Progenitor cell of endocrine pancreas (in vitro differentiated cells): ENCODE measurements around the gene SOX5. TPM values are rescaled to one million over a fixed set of nuclear protein-coding genes. Genes with fewer than 3 reads are reported as not detected.
"Not testable (repeated sequence)": the region's sequence is repeated elsewhere in the genome, so short reads cannot be mapped to it uniquely, and the experiment has no call there.

Source experiments
- DNase-seq: peaks from one replicate; pipeline ENCODE4 v3.0.0; 2021; ENCODE audit warnings: low spot score; ENCODE audit not compliant: unreplicated experiment
- H3K27ac Mint-ChIP-seq: 2 replicates; pipeline ENCODE4 v1.8.0; 2021; ENCODE audit warnings: mild to moderate bottlenecking, moderate library complexity, mixed read lengths
- H3K27me3 Mint-ChIP-seq: 2 replicates; pipeline ENCODE4 v1.8.0; 2021; ENCODE audit warnings: mixed read lengths
- H3K36me3 Mint-ChIP-seq: 2 replicates; pipeline ENCODE4 v1.8.0; 2022; ENCODE audit warnings: mixed read lengths; ENCODE audit not compliant: insufficient read depth
- H3K4me1 Mint-ChIP-seq: 2 replicates; pipeline ENCODE4 v1.8.0; 2021; ENCODE audit warnings: low read depth, mixed read lengths
- H3K4me3 Mint-ChIP-seq: 2 replicates; pipeline ENCODE4 v1.8.0; 2021; ENCODE audit warnings: low read depth, mild to moderate bottlenecking, moderate library complexity, mixed read lengths
- H3K9me3 Mint-ChIP-seq: 2 replicates; pipeline ENCODE4 v1.8.0; 2021; ENCODE audit warnings: low read depth, mixed read lengths
- total RNA-seq: library from RNA; stranded (reverse); gene quantifications from 2 replicates; pipeline ENCODE4 v1.2.1, GENCODE V29; 2021
- TF ChIP-seq, protein P1 (sequence below): fragments of 200-600 bp; sonication (generic); IDR thresholded peaks from one replicate; pipeline ENCODE4 v1.5.0; 2021; ENCODE audit warnings: antibody characterized with exemption, mild to moderate bottlenecking; ENCODE audit not compliant: unreplicated experiment

SOX5 gene
- total RNA-seq, 1 donor from 2014 or later: 56.9 TPM

GRCh38 chr12:23888396-23889068, 60.9 kb downstream of the SOX5 start:
- no peaks in the 10 kb centered on the region for H3K27me3 Mint-ChIP-seq
- peaks cover 26% of the 10 kb centered on the region for H3K4me1 Mint-ChIP-seq
- H3K9me3 Mint-ChIP-seq: peaks cover 2% of the 10 kb centered on the region
- peaks cover 14% of the 10 kb centered on the region for H3K36me3 Mint-ChIP-seq
- H3K27ac Mint-ChIP-seq: peak overlapping the region; percentile 11
- H3K4me3 Mint-ChIP-seq: no peak overlapping the region
- TF ChIP-seq, protein P1, sequence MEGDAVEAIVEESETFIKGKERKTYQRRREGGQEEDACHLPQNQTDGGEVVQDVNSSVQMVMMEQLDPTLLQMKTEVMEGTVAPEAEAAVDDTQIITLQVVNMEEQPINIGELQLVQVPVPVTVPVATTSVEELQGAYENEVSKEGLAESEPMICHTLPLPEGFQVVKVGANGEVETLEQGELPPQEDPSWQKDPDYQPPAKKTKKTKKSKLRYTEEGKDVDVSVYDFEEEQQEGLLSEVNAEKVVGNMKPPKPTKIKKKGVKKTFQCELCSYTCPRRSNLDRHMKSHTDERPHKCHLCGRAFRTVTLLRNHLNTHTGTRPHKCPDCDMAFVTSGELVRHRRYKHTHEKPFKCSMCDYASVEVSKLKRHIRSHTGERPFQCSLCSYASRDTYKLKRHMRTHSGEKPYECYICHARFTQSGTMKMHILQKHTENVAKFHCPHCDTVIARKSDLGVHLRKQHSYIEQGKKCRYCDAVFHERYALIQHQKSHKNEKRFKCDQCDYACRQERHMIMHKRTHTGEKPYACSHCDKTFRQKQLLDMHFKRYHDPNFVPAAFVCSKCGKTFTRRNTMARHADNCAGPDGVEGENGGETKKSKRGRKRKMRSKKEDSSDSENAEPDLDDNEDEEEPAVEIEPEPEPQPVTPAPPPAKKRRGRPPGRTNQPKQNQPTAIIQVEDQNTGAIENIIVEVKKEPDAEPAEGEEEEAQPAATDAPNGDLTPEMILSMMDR: no peak
- no peak for DNase-seq

DNA sequence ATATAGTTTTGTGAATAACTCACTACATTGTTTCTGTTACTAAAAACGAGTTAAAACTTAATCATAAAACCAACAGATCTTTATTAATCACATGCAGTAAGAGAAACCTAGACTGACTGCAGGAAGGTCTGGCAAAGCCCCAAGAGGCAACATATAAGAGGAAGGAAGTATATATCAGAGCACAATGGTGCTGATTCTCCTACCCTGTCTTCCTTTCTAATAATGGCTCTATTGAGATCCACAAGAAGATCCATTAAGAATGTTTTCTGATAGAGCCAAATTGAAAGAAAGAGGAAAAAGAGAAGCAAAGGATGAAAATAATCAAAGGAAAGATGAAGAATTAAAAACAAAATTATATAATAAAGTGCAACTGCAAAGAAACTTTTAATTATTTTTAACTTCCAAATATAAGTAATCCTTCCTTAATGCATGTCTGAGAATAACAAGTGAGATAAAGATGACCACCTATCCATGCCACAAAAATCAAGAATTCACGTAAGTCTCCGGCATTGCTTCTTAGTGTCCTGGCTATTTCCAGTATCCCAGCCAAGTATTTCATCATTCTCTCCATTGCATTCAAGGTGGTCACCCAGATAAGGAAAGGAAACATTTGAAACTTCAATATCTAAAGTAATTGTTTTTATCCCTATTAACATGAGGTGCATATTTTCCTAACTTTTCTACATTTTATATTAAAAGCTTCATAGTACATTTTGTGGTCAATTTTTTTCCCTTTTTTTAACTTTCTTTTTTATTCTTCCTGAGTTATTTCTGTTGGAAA, 62.2 kb downstream of the SOX5 start:
- Mint-ChIP-seq H3K4me3 (no peak overlapping the region), H3K36me3 (peaks cover 11% of the 10 kb centered on the region), H3K4me1 (peaks cover 26% of the 10 kb centered on the region), H3K27ac (no peak overlapping the region), H3K9me3 (no peaks in the 10 kb centered on the region), H3K27me3 (no peaks in the 10 kb centered on the region)
- TF ChIP-seq, protein P1: no peak
- no peak for DNase-seq

GRCh38 chr12:23885394-23885793, 64.1 kb downstream of the SOX5 start:
- TF ChIP-seq, protein P1: no peak
- H3K4me3 Mint-ChIP-seq: no peak overlapping the region
- H3K9me3 Mint-ChIP-seq: no peaks in the 10 kb centered on the region
- no peak for DNase-seq
- peaks cover 26% of the 10 kb centered on the region for H3K4me1 Mint-ChIP-seq
- H3K27ac Mint-ChIP-seq: no peak overlapping the region
- no peaks in the 10 kb centered on the region for H3K27me3 Mint-ChIP-seq
- peaks cover 5% of the 10 kb centered on the region for H3K36me3 Mint-ChIP-seq

DNA sequence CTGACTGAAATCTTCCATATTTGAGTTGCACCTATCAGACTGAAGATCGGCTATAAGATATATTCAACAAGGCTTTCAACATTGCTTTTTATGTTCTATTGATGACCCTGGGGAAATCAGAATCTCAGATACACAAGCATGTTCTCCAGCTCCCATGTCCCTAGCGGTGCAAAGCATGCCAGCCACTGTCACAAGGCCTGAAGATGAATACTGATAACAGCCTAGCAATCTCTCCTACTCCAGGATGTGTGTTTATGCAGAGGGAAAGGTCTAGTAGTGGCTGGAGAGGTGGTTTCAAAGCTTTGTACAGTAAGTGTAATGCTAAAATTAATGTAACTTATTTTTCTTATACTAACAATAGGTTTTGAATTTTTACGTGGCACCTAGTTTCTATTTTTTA, 64.6 kb downstream of the SOX5 start:
- no peak overlapping the region for H3K4me3 Mint-ChIP-seq
- no peaks in the 10 kb centered on the region for H3K27me3 Mint-ChIP-seq
- TF ChIP-seq, protein P1: no peak
- no peak for DNase-seq
- H3K27ac Mint-ChIP-seq: no peak overlapping the region
- H3K9me3 Mint-ChIP-seq: no peaks in the 10 kb centered on the region
- peaks cover 26% of the 10 kb centered on the region for H3K4me1 Mint-ChIP-seq
- H3K36me3 Mint-ChIP-seq: peaks cover 5% of the 10 kb centered on the region

DNA sequence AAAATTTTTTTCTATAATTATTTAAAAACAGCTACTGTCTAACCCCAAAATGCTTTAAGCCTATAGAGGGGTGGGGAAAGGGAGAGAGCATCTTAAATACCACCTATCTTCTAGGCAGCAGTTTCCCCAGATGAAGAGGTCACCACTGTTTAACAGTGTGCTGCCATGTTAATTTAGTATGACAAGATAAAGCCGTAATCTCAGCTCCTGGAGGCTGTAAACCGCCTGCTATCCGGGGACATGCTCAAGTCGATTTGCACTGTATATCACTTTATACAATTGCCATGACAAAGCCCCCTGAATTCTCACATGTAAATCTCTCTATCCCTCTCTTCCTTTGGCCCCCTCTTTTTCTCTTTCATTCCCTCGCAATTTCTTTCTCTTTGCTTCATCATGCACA, 68.5 kb downstream of the SOX5 start:
- no peak overlapping the region for H3K4me3 Mint-ChIP-seq
- no peaks in the 10 kb centered on the region for H3K27me3 Mint-ChIP-seq
- peaks cover 10% of the 10 kb centered on the region for H3K4me1 Mint-ChIP-seq
- no peak for DNase-seq
- peaks cover 7% of the 10 kb centered on the region for H3K36me3 Mint-ChIP-seq
- TF ChIP-seq, protein P1: no peak
- peaks cover 3% of the 10 kb centered on the region for H3K9me3 Mint-ChIP-seq
- no peak overlapping the region for H3K27ac Mint-ChIP-seq

DNA sequence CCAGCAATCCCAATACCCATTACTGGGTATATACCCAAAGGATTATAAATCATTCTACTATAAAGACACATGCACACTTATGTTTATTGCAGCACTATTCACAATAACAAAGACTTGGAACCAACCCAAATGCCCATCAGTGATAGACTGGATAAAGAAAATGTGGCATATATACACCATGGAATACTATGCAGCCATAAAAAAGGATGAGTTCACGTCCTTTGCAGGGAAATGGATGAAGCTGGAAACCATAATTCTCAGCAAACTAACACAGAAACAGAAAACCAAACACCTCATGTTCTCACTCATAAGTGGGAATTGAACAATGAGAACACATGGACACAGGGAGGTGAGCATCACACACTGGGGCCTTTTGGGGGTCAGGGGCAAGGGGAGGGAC, 72.9 kb downstream of the SOX5 start:
- H3K27me3 Mint-ChIP-seq, H3K4me3 Mint-ChIP-seq, H3K9me3 Mint-ChIP-seq, H3K4me1 Mint-ChIP-seq, H3K27ac Mint-ChIP-seq, DNase-seq: not testable (repeated sequence)
- H3K36me3 Mint-ChIP-seq: peaks cover 11% of the 10 kb centered on the region
